ENCODE measurements around the gene TMOD4.

TMOD4 gene

GRCh38 chr1:151137789-151138188 is 38.0 kb downstream of the TMOD4 start:
- DNase-seq, result no peak

- DNase-seq, result no peak
These were observed 40.1 kb downstream of the TMOD4 start for GRCh38 chr1:151135433-151136385.

DNA sequence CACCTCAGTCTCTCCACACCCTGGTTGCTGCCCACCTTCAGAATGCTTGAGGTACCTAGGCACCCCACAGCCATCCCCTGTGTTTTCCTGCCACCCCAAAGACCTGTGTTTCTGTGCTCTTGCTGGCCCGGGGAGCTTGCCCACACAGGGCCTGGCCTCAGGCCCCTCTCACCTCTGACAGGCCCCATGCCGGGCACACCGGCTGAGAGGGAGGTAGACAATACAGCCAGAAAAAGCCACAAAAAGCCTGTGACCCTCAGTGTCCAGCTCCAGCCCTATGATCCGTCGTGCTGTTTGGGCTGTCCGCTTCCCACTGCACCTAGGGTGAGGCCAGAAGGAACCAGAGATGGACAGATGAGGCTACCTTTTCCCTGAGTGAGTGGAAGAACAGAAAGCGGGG is 40.8 kb downstream of the TMOD4 start:
- DNase-seq, result no peak

GRCh38 chr1:151134396-151134795 is 41.4 kb downstream of the TMOD4 start:
- no peak for DNase-seq

DNA sequence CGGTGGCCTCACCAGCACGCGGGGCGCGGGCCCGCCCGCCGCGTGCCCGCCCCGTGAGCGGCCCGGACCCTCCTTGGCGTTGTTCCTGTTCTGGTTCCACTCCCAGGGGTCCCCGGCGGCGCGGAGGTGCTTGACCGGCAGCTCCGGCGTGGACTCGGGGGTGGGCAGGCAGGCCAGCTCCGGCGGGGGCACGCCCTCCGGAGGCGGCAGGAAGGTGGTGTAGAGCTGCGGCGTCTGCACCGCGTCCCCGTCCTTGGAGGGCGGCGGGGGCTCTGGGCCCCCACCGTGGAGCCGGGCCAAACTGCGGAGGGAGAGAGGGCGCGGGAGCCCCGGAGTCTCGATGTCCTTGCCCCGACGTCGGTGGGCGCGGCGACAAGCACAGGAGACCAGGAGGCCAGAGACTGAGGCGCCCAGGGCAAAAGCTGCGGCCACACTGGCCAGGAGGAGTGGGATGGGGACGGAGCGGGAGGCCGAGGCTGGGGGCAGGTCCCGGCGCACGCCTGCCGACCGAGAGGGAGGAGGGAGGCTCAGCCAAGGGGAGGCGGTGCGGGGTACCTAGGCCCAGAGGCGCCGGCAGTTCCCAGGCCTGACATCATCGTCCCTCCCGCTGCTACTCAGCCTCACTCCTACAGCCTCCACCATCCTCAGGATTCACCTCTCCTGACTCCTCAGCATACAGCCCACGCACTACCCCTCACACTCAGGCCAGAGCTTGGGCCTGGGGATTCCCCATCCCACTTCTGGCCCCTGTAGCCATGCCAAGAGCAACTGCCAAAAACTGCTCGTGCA is 42.6 kb downstream of the TMOD4 start:
- no peak for DNase-seq

- no peak for DNase-seq
These were observed 43.3 kb downstream of the TMOD4 start for GRCh38 chr1:151132335-151133017.

GRCh38 chr1:151131701-151132334 is 44.0 kb downstream of the TMOD4 start:
- no peak for DNase-seq

DNA sequence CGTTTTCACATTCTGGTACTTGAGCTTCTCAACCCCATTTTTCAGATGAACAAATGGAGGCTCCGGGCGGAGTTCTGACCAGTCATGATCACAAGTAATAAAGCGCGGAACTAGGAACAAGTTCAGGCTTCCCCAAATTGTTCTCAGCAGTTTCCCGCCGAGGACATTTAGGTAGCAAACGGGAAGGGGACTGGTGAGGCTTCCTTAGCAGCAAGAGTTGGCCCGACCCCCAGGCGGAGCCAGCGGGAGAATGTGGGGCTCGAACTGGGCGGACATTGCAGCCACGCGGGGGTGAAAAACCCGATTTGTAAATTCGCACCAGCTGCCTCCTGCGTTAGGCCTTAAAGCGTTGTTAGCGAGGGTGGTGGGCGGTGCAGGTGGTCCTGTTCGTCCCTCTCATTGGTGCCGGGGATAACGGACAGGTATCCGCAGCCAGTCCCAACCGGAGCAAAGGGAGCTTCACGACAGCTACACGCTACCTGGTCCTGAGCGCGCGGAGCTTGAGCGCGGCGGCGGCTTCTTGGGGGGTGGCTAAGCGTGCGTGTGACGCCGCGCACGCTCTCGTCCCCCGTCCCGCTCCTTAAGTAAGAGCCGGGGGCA is 44.7 kb downstream of the TMOD4 start:
- peak; percentile 59 for DNase-seq

DNA sequence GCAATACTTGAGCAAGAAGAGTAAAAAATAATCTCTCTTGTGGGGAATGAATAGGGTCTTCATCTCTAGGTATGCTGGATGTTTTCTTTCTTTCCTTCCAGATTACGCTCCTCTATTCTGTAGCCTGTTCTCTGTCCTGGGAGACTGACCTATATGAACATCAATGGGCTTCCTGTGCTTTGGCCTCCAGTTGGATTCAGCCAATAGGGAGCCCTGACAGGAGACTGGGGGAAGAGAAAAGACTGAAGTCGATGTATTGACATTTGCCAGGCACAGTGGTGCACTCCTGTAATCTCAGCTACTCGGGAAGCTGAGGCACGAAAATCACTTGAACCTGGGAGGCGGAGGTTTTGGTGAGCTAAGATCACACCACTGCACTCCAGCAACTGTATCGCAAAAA is 47.0 kb downstream of the TMOD4 start:
- no peak for DNase-seq

GRCh38 chr1:151124763-151125403 is 50.9 kb downstream of the TMOD4 start:
- no peak for DNase-seq
